DND-41 (cell line): ENCODE measurements around the gene ZNF783.

Source experiments
- ATAC-seq: fragments of 200-7000 bp; cut with Tn5 transposase; 3 replicates; pipeline ENCODE4 v1.9.1; 2021; ENCODE audit warnings: low read depth; ENCODE audit not compliant: insufficient read depth
- DNase-seq: peaks from one replicate; pipeline ENCODE4 v3.0.0-alpha.2; 2020
- H2AFZ ChIP-seq: 2 replicates; pipeline ENCODE4 v1.6.0; 2012; ENCODE audit warnings: low read depth, low read length
- H3K27ac ChIP-seq: 2 replicates; pipeline ENCODE4 v1.5.1; 2012; ENCODE audit warnings: low read length, inconsistent platforms
- H3K27me3 ChIP-seq: fragments of 200-600 bp; sonication (generic); 2 replicates; pipeline ENCODE4 v1.6.0; 2012; ENCODE audit warnings: low read length, mild to moderate bottlenecking, inconsistent platforms; ENCODE audit not compliant: insufficient read depth, poor library complexity
- H3K36me3 ChIP-seq: 2 replicates; pipeline ENCODE4 v1.5.1; 2012; ENCODE audit warnings: low read length, inconsistent platforms; ENCODE audit not compliant: insufficient read depth
- H3K4me1 ChIP-seq: 2 replicates; pipeline ENCODE4 v1.5.1; 2012; ENCODE audit warnings: mild to moderate bottlenecking, low read length; ENCODE audit not compliant: insufficient read depth
- H3K4me2 ChIP-seq: 2 replicates; pipeline ENCODE4 v1.6.0; 2012; ENCODE audit warnings: mild to moderate bottlenecking, moderate library complexity, low read length, inconsistent platforms; ENCODE audit not compliant: insufficient read depth
- H3K4me3 ChIP-seq, 2 experiments: fragments of 200-600 bp in 1 of 2; shearing (Covaris generic) in 1 of 2; 2 replicates each; pipeline ENCODE4 v1.5.1; 2012 to 2016; ENCODE audit warnings: inconsistent platforms in 2 of 2, low read length in 2 of 2, mild to moderate bottlenecking in 2 of 2, low read depth in 1 of 2, moderate library complexity in 1 of 2
- H3K79me2 ChIP-seq: 2 replicates; pipeline ENCODE4 v1.6.0; 2012; ENCODE audit warnings: low read length, inconsistent platforms; ENCODE audit not compliant: insufficient read depth
- H3K9ac ChIP-seq: 2 replicates; pipeline ENCODE4 v1.6.0; 2012; ENCODE audit warnings: low read depth, mild to moderate bottlenecking, inconsistent platforms, low read length, moderate library complexity
- H3K9me3 ChIP-seq: 2 replicates; pipeline ENCODE4 v1.5.1; 2012; ENCODE audit warnings: low read length, moderate library complexity, mild to moderate bottlenecking, inconsistent platforms; ENCODE audit not compliant: insufficient read depth, severe bottlenecking
- H4K20me1 ChIP-seq: 2 replicates; pipeline ENCODE4 v1.6.0; 2012; ENCODE audit warnings: low read length; ENCODE audit not compliant: insufficient read depth
- EZH2 ChIP-seq: IDR thresholded peaks from 3 replicates; pipeline ENCODE4 v1.6.1; 2012; ENCODE audit warnings: borderline replicate concordance, low read depth, mild to moderate bottlenecking, moderate library complexity, low read length, inconsistent platforms; ENCODE audit not compliant: severe bottlenecking
- TF ChIP-seq, protein P1 (sequence below): IDR thresholded peaks from 2 replicates; pipeline ENCODE4 v1.5.1; 2012; ENCODE audit warnings: borderline replicate concordance, low read length, moderate library complexity, mild to moderate bottlenecking; ENCODE audit not compliant: poor library complexity, severe bottlenecking; ENCODE audit errors: extremely low read depth

Gene ZNF783

DNA sequence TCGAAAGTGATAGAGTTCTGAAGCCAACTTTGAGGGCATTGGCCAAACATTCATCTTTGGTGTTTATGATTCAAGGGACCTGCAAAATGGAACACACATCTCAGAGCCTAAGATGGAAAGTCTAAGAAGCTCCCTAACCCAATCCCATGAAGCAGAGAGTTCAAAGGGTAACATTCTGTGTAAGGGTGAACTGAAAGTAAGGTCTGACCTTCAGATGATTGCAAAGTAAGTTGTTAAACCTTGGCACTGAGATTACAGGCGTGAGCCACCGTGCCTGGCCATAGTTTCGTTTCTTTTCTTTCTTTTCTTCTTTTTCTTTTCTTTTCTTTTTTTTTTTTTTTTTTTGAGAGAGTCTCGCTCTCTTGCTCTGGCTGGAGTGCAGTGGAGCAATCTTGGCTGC lies 20.3 kb upstream of the ZNF783 start:
- H3K27me3 ChIP-seq: no peaks in the 10 kb centered on the region
- peaks cover 8% of the 10 kb centered on the region for H3K9me3 ChIP-seq
- no peak overlapping the region for H3K27ac ChIP-seq
- H3K4me3 ChIP-seq: peak overlapping the region in 1 of 2 experiments; percentile 7; a peak in 1 of 4 replicates
- H3K79me2 ChIP-seq: peaks cover 67% of the 10 kb centered on the region
- ATAC-seq (no peak), DNase-seq (no peak)
- H3K9ac ChIP-seq: no peak overlapping the region
- no peak overlapping the region for H2AFZ ChIP-seq
- no peak for TF ChIP-seq EZH2
- TF ChIP-seq, protein P1, sequence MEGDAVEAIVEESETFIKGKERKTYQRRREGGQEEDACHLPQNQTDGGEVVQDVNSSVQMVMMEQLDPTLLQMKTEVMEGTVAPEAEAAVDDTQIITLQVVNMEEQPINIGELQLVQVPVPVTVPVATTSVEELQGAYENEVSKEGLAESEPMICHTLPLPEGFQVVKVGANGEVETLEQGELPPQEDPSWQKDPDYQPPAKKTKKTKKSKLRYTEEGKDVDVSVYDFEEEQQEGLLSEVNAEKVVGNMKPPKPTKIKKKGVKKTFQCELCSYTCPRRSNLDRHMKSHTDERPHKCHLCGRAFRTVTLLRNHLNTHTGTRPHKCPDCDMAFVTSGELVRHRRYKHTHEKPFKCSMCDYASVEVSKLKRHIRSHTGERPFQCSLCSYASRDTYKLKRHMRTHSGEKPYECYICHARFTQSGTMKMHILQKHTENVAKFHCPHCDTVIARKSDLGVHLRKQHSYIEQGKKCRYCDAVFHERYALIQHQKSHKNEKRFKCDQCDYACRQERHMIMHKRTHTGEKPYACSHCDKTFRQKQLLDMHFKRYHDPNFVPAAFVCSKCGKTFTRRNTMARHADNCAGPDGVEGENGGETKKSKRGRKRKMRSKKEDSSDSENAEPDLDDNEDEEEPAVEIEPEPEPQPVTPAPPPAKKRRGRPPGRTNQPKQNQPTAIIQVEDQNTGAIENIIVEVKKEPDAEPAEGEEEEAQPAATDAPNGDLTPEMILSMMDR: no peak
- H3K36me3 ChIP-seq: peaks cover 30% of the 10 kb centered on the region
- peaks cover 23% of the 10 kb centered on the region for H3K4me1 ChIP-seq
- peak overlapping the region; percentile 37; the same call in 1 of the 2 replicates for H3K4me2 ChIP-seq
- peaks cover 10% of the 10 kb centered on the region; the same call in 1 of the 2 replicates for H4K20me1 ChIP-seq

DNA sequence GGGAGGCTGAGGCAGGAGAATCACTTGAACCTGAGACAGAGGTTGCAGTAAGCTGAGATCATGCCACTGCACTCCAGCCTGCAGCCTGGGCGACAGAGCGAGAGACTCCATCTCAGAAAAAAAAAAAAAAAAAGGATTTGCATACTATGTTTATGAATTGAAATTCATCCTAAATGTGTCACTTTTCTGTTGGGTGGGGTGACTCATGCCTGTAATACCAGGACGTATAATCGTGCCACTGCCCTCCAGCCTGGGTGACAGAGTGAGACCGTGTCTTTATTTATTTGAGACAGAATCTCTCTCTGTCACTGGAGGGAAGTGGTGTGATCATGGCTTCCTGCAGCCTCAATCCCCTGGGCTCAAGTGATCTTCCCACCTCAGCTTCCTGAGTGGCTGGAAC lies 16.8 kb upstream of the ZNF783 start:
- Histone ChIP-seq H3K27me3 (no peaks in the 10 kb centered on the region), H3K79me2 (peaks cover 86% of the 10 kb centered on the region), H4K20me1 (peaks cover 20% of the 10 kb centered on the region; the same call in 1 of the 2 replicates), H3K36me3 (peaks cover 35% of the 10 kb centered on the region), H3K4me3 (no peak overlapping the region), H3K4me1 (peaks cover 15% of the 10 kb centered on the region), H3K27ac (no peak overlapping the region), H3K4me2 (no peak overlapping the region), H3K9ac (no peak overlapping the region), H2AFZ (no peak overlapping the region), H3K9me3 (peaks cover 8% of the 10 kb centered on the region)
- no peak for DNase-seq
- TF ChIP-seq, protein P1: no peak
- TF ChIP-seq EZH2: no peak
- ATAC-seq: no peak

DNA sequence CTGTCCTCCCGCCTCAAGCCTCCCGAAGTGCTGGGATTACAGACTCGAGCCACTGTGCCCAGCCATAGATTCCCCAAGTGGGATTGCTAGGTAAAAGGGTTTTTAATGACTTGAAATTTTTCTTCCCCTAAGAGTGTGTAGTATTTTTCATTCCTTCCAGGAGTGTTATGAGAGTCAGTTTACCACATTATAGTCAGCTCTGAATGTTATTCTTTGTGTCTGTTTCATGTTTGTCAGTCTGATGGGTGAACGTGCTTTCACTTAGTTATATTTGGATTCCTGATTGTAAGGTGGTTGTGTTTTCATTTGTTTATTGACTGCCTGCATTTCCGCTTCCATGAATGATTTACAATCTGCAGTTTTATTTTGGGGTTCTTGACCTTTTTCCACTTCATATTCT lies 16.3 kb upstream of the ZNF783 start:
- Histone ChIP-seq H2AFZ (no peak overlapping the region), H4K20me1 (peaks cover 21% of the 10 kb centered on the region; the same call in 1 of the 2 replicates), H3K4me1 (peaks cover 10% of the 10 kb centered on the region), H3K27ac (no peak overlapping the region), H3K9ac (no peak overlapping the region), H3K27me3 (no peaks in the 10 kb centered on the region), H3K4me3 (no peak overlapping the region), H3K36me3 (peaks cover 40% of the 10 kb centered on the region), H3K9me3 (peaks cover 8% of the 10 kb centered on the region), H3K4me2 (no peak overlapping the region), H3K79me2 (peaks cover 81% of the 10 kb centered on the region)
- TF ChIP-seq EZH2: no peak
- TF ChIP-seq, protein P1: no peak
- no peak for DNase-seq
- ATAC-seq: no peak
